ENCODE results near the gene SYT8. TPM values are rescaled to one million over a fixed set of nuclear protein-coding genes. Genes with fewer than 3 reads are reported as not detected.

Gene SYT8
- total and polyA plus RNA-seq, 2 of the 8 experiments (the other 6 are each of a cell fraction or from before 2014, with no cell fraction given): not detected

DNA sequence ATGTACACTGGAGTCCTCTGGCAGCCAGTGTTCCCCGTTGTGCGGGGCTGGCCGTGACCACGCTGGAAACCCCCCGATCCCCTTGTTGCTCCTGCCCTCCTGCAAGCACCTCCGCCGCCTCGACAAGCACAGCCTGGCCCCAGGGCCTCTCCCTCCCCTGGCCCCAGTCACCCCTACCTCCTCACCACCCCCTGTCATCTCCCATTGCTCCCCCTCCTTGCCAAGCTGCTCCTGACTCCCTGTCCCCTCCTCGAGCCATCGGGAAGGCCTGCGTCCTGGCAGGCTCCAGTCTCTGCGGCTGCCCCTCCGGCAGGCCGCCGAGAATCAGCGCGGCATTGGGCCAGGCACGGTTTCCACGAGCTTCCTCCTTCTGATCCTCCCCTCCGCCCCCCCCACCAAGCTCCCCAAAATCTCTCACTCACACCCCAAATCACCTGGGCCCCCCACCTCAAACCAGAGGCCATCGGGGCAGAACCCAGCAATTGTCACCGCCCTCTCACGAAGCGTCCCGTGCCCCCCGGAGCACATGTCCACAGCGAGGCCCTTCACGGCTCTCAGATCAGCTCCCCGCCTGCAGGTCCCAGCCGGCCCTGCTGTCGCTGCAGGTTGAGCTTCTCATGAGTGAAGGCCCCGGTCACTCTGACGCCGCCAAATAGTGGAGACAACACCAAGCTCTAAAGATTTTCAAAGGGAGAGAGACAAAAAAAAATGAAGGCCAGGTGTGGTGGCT is 12.4 kb downstream of the SYT8 start:
- WGBS, 2 experiments (ENCODE audit: extremely low coverage in 1 of 2, insufficient coverage in 1 of 2, insufficient read length in 1 of 2, insufficient replicate concordance in 2 of 2, low coverage in 1 of 2, low lambda C conversion rate in 2 of 2, missing lambda C conversion rate in 1 of 2): 94% methylated on average over 22 of the region's 34 CpGs; no CpG with 5 or more reads in 1 of the 2 experiments
- Histone ChIP-seq H3K27me3 (replicated peaks in 1 of 4; ENCODE audit: control insufficient read depth in 3 of 4, extremely low read depth in 1 of 4, insufficient read depth in 3 of 4, low read length in 3 of 4) (no peaks in the 10 kb centered on the region), H3K79me2 (ENCODE audit: control insufficient read depth in 1 of 2, insufficient read depth in 2 of 2, low read length in 2 of 2) (no peaks in the 10 kb centered on the region), H2BK5ac (ENCODE audit: low read depth, low read length) (no peak overlapping the region), H4K20me1 (replicated peaks in 1 of 2; ENCODE audit: control insufficient read depth in 1 of 2, insufficient read depth in 2 of 2, low read length in 2 of 2) (no peaks in the 10 kb centered on the region), H3K14ac (ENCODE audit: insufficient read length) (no peak overlapping the region), H3K18ac (ENCODE audit: extremely low read depth, low read length) (no peak overlapping the region), H3K4ac (replicated peaks; ENCODE audit: insufficient read length, low read depth, low read length) (no peak overlapping the region), H4K91ac (replicated peaks; ENCODE audit: insufficient read length, low read length) (no peak overlapping the region), H3K4me2 (ENCODE audit: insufficient read depth in 1 of 2, low read depth in 2 of 2, low read length in 2 of 2) (no peak overlapping the region), H3K4me1 (replicated peaks in 1 of 4; ENCODE audit: control insufficient read depth in 3 of 4, insufficient read depth in 4 of 4, low read length in 3 of 4) (peaks cover 0 to 3% (median 0%) of the 10 kb centered on the region in 4 experiments; a peak in 1 of 7 replicates), H2AK5ac (ENCODE audit: low read depth, low read length) (no peak overlapping the region), H3K23ac (ENCODE audit: insufficient read length) (no peak overlapping the region), H3K9ac (replicated peaks in 1 of 4; ENCODE audit: extremely low read depth in 1 of 4, low read depth in 3 of 4, low read length in 3 of 4) (no peak overlapping the region), H2BK120ac (replicated peaks; ENCODE audit: low read depth, low read length) (no peak overlapping the region), H3K27ac (ENCODE audit: low read depth, low read length) (no peak overlapping the region), H3K9me3 (ENCODE audit: insufficient read depth in 2 of 2, low read depth in 1 of 2, low read length in 1 of 2) (no peaks in the 10 kb centered on the region), H3K36me3 (ENCODE audit: control insufficient read depth in 2 of 4, insufficient read depth in 4 of 4, low read length in 3 of 4) (no peaks in the 10 kb centered on the region), H2AFZ (ENCODE audit: low read length) (no peak overlapping the region), H4K5ac (ENCODE audit: insufficient read length, low read depth, low read length) (no peak overlapping the region), H2BK12ac (ENCODE audit: low read depth, low read length) (no peak overlapping the region), H3K56ac (replicated peaks; ENCODE audit: insufficient read length, low read depth, low read length) (no peak overlapping the region), H4K8ac (ENCODE audit: extremely low read depth, insufficient read depth, low read length) (no peak overlapping the region; the same call in 1 of the 2 replicates), H3K4me3 (ENCODE audit: extremely low read depth in 1 of 4, insufficient read depth in 2 of 4, low read depth in 3 of 4, low read length in 4 of 4) (no peak overlapping the region), H3K23me2 (ENCODE audit: low read depth, low read length) (no peaks in the 10 kb centered on the region), H2BK15ac (ENCODE audit: low read length) (no peak overlapping the region), H3K79me1 (ENCODE audit: low read depth, low read length) (no peaks in the 10 kb centered on the region), H2BK20ac (ENCODE audit: low read length) (no peak overlapping the region)
- no peak for DNase-seq (ENCODE audit: low read depth in 1 of 2, low spot score in 2 of 2)
- no peak for FAIRE-seq
- ChIA-PET CTCF (ENCODE audit: partially characterized antibody) (interaction anchor here (0.8 to 15.7 kb wide), 17 partner anchors 9 to 307 kb away, joined by 3 to 232 read pairs (median 5); partner anchors contain the start of gene TNNI2), POLR2A (ENCODE audit: partially characterized antibody) (interaction anchor here (1.2 kb wide), 1 partner anchor 67 kb away, joined by 3 read pairs; no protein-coding TSS in a partner anchor)
- TF ChIP-seq HDAC6 (IDR thresholded peaks at IDR 0.05; ENCODE audit: low read depth, low read length) (no peak), POLR2AphosphoS5 (IDR thresholded peaks at IDR 0.05; ENCODE audit: low read depth, low read length) (no peak), CEBPB (IDR thresholded peaks at IDR 0.05; ENCODE audit: low read depth, low read length) (no peak), YY1 (IDR thresholded peaks at IDR 0.05; ENCODE audit: low read depth, low read length) (no peak), NANOG (IDR thresholded peaks at IDR 0.05; ENCODE audit: insufficient read depth, low read depth, low read length, poor library complexity, severe bottlenecking) (no peak), CREB1 (IDR thresholded peaks at IDR 0.05) (no peak), SP2 (IDR thresholded peaks at IDR 0.05; ENCODE audit: low read length) (no peak), POU5F1 (IDR thresholded peaks at IDR 0.05; ENCODE audit: low read depth, low read length) (no peak)
